ENCODE data around the gene CELF4.

DNA sequence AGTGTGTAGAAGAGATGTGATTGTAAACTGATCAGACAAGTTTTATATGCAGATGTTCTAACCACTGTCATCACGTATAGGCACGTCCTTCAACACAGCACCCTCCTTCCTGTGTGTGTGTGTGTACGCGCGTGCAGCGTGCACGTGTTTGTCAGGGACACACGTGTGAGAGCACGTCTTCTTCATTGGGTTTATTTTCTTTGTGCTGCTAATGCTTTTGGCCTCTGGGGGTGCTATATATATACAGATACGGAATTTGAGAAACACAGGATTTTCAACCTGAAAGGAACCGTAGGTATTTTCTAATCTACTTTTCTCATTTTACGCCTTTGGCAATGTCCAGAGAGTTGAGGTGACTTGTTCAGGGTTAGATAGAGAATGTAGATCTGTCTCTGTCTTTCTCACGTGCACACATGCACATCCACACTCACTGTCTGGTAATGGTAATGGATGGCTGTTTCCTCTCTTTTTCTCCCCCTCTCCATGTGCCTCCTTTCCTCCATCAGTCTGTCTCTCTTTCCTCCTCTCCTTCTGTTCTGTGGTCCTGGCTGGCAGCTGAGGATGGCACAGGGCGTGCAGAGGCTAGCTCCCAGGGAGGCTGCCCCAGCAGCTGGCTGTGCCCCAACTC, 13.4 kb upstream of the CELF4 start:
- no peak for TF ChIP-seq POLR2AphosphoS5 (IDR thresholded peaks at IDR 0.05; ENCODE audit: low read depth, low read length)
- no peak for TF ChIP-seq SIN3A (IDR thresholded peaks at IDR 0.05; ENCODE audit: borderline replicate concordance, insufficient read depth, low read depth, low read length)
